ENCODE data around the gene ZNF879. TPM values are rescaled to one million over a fixed set of nuclear protein-coding genes. Genes with fewer than 3 reads are reported as not detected.

ZNF879 gene
- total RNA-seq, 1 donor from 2014 or later: 4.8 TPM

GRCh38 chr5:179006564-179006963 lies 17.0 kb upstream of the ZNF879 start:
- DNase-seq (ENCODE audit: low read depth): no peak

- no peak for DNase-seq (ENCODE audit: low read depth)
Observed at GRCh38 chr5:179008667-179009066, 14.9 kb upstream of the ZNF879 start.

- no peak for DNase-seq (ENCODE audit: low read depth)
Observed at GRCh38 chr5:179033004-179033580, 9.5 kb downstream of the ZNF879 start.

- DNase-seq (ENCODE audit: low read depth): no peak
Observed at GRCh38 chr5:179044765-179045164, 21.2 kb downstream of the ZNF879 start.

GRCh38 chr5:179051784-179052183 lies 28.2 kb downstream of the ZNF879 start:
- no peak for DNase-seq (ENCODE audit: low read depth)

- DNase-seq (ENCODE audit: low read depth): no peak
Observed at GRCh38 chr5:179054036-179054785, 30.6 kb downstream of the ZNF879 start.

- DNase-seq (ENCODE audit: low read depth): no peak
Observed at GRCh38 chr5:179054876-179055275, 31.3 kb downstream of the ZNF879 start.

- no peak for DNase-seq (ENCODE audit: low read depth)
Observed at GRCh38 chr5:179055436-179055835, 31.8 kb downstream of the ZNF879 start.

- DNase-seq (ENCODE audit: low read depth): no peak
Observed at GRCh38 chr5:179055841-179056240, 32.2 kb downstream of the ZNF879 start.

GRCh38 chr5:179060116-179061008 lies 36.8 kb downstream of the ZNF879 start, which contains the start of gene ZNF354C:
Gene ZNF354C (plus strand): TSS chr5:179060373. CDS start chr5:179062069, 1,696 bp downstream.
- DNase-seq (ENCODE audit: low read depth): peak; percentile 88

GRCh38 chr5:179061025-179061424 lies 37.4 kb downstream of the ZNF879 start:
- DNase-seq (ENCODE audit: low read depth): no peak

GRCh38 chr5:179065703-179066102 lies 42.1 kb downstream of the ZNF879 start:
- no peak for DNase-seq (ENCODE audit: low read depth)

GRCh38 chr5:179079165-179079987 lies 55.8 kb downstream of the ZNF879 start:
- DNase-seq (ENCODE audit: low read depth): no peak

GRCh38 chr5:179080724-179081123 lies 57.1 kb downstream of the ZNF879 start:
- DNase-seq (ENCODE audit: low read depth): no peak

Other genes starting within 250 kb of the ZNF879 start
- 12.2 and 16.8 TPM in 2 replicates for gene ZNF354B, start 163.9 kb upstream of the ZNF879 start, total RNA-seq
- 1.2 and 4.0 TPM in 2 replicates for gene ZFP2, start 127.9 kb upstream of the ZNF879 start, total RNA-seq
- gene ZNF454, start 82.6 kb upstream of the ZNF879 start, total RNA-seq: not detected in 2 replicates
- not detected in 2 replicates for gene GRM6, start 28.5 kb upstream of the ZNF879 start, total RNA-seq
- gene ZNF354C, start 36.6 kb downstream of the ZNF879 start, total RNA-seq: 3.0 and 3.4 TPM in 2 replicates